GM18870 (cell line): ENCODE results near the gene RDX.

Experiments
- ATAC-seq: cut with Tn5 transposase; IDR thresholded peaks from one replicate; pipeline ENCODE4 v1.9.1; 2021; ENCODE audit warnings: moderate library complexity; ENCODE audit not compliant: unreplicated experiment

RDX gene

DNA sequence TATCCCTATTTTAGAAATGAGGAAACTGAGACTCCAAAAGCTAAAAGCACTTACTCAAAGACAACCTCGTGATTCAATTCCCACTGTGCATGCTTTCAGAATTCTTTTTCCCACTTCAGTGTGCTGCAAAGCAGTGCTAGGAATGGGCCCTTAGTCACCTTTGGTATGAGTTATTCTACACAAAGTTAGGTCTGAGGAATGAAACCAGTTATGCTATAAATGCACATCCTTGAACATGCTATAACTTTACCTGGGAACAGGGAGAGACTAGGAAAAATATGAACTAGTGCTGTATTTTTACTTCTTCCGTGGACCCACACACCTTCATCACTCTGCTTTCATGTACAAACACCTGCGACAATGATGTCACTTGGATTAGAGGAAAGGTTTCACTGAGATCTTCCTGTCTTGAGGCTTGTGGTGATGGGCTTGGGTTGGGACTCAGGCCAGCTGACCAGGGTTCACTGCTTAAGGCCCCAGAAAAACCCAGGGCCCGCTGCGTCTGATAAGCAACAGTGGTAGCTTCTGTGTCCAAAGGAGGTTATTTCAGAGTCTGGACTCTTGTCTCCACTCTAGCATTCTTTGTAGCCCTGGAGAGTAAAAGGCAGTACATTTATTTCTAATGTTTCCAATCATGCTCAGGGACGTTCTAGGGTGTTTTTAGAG is 121.6 kb downstream of the RDX start:
- no peak for ATAC-seq

DNA sequence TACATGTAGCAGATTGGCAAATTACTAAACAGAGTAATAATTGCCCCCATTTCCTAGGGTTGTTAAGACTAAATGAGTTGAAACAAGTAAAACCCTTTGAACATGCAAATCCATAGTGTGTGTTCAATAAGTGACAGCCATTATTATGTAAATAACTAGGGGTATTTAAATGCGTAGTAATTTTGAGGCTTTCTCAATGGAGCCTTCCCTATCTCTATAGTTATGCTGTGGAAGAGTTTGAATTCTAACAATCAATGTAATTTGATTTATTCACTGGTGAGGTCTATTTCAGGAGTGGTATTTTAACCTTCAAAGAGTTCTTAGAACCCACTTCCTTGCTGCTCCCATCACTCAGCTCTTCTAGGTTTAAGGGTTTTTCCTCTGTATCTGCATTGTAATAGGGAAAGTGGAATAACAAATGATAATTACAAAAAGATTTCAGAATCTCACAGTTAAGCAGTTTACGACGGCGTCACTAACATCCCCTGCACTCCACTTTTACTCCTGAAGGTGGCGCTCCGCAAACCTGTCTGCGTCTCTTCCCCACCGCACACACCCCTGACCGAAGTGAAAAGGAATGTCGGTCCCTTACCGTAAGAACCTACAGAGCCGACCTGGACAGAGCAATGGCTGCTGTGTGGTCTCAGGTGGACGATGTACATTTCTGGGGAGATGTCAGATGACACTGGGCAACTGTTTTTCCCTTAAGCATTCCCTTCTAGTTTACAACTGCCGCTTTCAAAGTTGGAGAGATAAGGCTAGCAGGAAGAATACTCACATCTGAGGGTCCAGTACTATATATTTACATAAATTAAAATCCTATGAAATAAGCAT is 122.4 kb downstream of the RDX start:
- no peak for ATAC-seq

DNA sequence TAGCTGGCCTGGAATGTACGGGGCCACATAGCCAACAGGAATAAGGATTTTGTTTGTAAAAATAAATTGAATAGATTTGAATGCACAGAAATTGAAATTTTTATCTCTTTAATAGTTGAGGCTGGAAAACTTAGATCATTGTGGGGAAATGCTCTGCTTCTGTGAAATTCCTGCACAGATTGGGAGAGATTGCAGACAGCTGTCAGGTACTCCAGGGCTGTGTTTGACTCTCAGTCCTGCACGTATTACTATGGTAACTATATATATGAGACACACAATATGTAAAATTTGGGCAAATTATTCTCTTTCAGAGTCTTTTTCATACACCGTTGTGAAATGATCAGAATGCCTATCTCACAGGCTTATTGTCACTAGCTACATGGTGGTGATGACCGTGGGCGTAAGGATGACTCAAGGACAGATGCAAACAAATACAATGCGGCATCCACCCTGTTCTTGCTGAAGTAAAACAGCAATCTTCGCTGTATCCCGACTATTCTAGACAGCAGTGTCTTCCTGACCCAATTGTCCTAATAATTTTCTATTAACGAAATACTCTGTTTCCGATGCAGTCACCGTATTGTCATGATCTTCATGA is 123.8 kb downstream of the RDX start:
- no peak for ATAC-seq

DNA sequence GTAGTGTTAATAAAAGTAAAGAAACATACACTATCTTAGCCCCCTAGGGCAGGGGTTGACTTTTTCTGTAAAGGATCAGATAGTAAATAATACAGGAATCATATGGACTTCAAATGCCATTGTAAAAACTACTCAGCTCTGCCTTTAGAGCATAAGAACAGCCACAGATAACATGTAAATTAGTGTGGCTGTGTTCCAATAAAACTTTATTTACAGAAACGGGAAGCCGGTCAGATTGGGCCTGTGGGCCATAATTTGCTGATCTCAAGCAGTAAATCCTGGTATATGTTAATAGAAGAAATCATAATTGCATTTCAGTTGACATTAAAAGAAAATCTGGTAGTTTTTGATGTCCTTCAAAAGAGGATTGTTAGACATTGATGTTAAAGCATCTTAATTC is 126.7 kb downstream of the RDX start:
- ATAC-seq, result no peak

DNA sequence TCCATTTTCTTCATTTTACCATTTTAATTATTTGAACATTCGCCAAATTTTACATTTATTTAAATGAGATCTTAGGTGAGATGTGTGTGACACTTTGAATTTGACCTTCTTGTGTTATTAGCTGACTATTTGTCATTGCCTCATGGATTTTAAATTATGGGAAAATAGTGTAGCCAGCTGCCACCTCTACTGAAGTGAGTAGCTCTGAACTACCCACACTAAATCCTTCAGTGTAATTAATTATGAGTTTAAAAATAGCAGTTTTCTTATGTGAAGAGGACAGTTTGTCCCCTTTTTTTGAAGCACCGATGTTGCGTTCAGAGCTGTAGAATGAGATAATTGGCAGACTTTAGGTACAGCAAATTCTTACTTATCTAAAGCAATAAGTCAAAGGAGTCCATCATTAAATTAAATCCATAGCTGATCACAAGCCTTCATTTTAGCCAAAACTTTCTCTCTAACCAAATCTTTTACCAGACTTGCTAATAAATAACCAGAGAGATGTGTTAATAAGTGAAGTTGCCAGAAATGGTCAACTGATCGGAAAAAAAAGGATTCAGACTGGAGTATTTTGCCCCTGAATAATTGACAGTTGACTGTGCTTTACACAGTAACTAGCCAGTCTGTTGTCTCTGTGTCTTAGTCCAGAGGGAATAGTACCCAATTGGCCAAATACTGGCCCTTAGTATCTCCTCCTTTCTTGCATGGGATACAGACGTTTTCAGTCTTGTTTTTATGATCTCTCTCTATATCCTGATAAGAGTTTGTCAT is 128.2 kb downstream of the RDX start:
- ATAC-seq, result no peak

DNA sequence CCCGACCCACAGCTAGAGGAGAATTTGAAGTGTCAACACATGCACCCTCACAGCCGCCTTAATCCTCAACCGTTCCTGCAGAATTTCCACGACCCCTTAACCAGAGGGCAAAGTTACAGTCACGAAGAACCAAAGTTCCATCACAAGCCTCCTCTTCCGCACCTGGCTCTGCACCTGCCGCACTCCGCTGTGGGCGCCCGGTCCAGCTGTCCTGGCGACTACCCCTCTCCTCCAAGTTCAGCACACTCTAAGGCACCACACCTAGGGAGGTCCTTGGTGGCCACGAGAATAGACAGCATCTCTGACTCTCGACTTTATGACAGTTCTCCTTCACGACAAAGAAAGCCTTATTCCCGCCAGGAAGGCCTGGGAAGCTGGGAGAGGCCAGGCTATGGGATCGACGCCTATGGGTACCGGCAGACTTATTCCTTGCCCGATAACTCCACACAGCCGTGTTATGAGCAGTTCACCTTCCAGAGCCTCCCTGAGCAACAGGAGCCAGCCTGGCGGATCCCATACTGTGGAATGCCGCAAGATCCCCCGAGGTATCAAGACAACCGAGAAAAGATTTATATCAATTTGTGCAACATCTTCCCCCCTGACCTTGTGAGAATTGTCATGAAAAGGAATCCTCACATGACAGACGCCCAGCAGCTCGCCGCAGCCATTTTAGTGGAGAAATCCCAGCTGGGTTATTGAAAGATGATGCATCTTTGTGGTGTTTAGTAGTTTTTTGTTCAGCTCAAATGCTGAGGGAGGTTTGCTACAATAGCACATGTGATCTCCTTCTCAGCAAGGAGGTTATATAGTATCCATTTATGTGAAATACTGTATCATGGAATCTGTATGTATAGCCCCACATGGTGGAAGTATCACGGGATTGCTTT is 131.1 kb downstream of the RDX start:
- no peak for ATAC-seq

DNA sequence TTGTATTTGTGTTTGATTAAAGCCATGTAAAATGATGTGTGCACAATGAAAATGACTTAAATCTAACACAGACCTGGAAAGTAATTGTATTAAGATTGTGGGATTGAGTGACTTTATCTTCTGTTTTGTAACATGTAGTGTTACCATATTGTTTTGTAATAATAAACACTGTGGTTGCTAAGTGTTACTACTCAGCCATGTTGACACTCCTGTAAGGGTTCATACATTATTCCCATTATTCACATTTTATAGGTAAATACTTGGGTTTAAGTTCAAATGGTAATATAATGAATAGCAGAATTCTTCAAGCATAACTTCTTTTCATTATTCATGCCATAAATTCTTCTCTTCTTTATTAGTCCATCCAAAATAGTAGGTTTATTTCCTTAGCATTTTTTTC is 134.2 kb downstream of the RDX start:
- ATAC-seq, result no peak

DNA sequence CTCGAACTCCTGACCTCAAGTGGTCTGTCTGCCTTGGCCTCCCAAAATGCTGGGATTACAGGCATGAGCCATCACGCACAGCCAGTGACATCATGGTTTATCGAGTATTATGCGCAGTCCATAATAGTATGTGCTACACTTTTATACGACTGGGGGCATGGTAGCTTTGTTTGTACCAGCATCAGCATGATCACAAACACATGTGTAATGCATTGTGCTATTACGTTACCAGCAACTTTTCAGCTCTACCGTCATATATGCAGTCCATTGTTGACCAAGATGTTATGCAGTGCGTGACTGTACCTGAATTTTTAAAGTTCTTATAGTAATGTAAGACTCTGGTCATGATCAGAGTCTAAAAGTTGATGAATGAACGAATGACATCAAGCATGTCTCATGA is 135.4 kb downstream of the RDX start:
- no peak for ATAC-seq

DNA sequence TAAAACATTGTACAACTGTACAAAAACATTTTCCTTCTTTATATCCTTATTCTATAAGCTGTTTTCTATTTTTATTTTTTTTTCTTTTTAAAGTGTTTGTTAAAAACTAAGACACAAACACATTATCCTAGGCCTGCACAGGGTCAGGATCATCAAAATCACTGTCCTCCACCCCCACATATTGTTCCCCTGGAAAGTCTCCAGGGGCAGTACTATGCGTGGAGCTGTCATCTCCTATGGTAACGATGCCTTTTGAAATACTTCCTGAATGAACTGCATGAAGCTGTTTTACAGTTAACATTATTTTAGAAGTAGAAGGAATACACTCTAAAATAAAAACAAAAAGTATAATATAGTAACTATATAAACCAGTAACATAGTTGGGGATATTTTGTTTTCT is 136.0 kb downstream of the RDX start:
- no peak for ATAC-seq

DNA sequence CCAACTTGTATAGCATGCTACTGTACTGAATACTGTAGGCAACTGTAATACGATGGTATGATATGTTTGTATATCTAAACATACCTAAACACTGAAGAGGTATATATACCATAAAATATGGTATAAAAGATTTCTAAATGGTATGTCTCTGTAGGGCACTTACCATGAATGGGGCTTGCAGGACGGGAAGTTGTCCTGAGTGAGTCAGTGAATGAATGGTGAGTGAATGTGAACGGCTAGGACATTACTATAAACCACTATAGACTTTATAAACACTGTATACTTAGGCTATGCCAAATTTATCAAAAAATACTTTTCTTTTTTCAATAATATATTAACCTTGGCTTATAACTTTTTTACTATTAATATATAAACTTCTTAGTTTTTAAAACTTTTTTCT is 136.4 kb downstream of the RDX start:
- no peak for ATAC-seq

DNA sequence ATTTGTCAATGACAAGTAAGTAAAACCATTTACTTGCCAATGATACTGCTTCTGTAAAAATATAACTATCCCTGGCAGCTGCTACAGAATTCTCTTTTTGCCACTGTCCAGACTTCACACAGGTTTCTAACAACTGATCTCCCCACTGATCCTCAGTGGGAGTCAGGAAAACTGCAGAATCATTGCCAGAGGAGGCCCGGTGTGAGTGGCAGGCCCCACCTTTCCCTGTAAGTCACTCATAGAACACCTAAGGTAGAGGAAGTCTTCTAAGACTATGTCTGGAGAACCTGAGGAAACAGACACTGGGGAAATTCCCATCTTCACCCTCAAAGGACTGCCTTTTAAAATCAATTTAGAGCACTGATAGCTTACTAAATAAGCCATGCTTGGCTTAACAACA is 136.9 kb downstream of the RDX start:
- no peak for ATAC-seq

DNA sequence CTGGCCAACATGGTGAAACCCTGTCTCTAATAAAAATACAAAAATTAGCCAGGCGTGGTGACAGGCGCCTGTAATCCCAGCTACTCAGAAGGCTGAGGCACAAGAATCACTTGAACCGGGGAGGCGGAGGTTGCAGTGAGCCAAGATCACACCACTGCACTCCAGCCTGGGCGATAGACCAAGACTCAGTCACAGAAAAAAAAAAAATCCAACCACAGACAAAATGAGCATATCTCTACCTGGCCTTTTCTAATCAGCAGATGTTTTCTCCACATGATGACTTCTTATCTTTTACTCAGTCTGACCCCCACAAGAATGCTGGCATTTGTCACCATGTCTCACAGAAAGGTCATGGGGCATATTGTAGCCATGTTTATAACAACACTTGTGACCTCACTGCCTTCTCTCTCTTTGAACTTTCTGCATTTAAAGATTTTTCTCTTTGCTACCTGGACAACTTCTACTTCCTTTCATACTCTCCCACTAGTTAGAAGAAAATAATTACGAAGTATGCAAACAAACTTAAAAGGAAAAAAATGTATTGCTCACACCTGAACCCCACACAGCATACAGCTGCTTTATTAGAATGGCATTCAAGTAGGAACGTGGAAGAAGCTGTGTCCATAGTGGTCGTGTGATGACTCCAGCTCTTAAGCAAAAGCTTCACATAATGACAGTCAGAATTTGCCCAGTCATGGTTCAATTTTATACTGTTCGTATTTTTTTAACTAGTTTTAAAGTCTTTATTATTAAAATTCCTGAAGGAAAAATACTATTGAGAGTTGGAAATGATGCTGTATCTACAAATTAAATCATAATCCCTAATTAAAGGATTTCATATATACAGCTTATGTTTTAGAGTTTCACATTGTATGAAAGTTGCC is 137.9 kb downstream of the RDX start:
- no peak for ATAC-seq

DNA sequence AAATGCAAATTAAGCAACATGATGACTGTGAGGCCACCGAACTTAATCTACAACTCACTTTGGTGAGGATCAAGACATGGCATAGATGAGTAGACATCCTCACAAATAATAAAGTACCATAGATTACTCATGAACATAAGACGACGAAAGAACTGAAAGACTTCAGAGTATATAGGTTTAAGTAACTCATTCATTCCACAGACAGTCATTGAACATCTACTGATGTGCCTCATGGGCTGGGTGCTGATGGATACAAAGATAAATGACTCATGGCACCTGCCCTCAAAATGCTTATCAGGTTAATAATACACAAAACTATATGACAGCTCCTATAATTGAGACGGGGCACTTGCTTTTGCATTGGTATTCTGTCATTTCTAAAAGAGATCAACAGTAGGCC is 139.9 kb downstream of the RDX start:
- ATAC-seq, result no peak

DNA sequence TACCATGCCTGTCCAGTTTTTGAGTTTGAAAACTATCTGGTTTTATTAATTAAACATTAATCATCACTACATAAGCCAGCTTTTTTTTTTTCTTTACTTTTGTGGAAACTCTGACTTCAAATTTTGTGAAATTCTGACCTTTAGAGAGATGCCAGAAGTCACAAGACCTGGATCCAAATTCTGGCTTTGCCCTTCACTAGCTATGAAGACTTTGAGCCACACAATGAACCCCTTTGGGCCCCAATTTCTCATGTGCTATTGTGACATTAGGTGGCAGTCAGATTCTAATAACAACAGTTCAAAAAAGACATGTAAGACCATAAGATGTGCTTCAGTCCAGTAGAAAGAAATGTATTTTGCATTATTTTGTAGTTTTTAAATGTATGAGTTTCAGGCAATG is 142.9 kb downstream of the RDX start:
- no peak for ATAC-seq

DNA sequence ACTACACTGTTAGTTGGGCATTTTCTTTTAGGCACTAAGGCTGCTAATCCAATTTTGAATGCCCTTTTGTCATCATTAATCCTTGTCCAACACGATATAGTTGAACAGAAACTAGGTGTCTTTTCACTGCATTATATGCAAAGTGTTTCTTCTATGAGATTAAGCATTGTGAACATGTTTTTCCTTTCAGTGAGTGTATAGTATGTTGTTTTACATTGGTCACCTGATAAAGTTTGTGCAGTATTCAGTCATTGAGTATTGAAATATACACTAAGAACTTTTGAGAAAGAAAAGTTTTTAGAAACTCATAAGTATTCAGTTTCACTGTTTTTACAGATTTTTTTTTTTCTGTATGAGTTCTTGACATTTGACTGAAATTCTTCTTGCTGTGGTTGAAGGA is 144.2 kb downstream of the RDX start:
- ATAC-seq, result no peak

DNA sequence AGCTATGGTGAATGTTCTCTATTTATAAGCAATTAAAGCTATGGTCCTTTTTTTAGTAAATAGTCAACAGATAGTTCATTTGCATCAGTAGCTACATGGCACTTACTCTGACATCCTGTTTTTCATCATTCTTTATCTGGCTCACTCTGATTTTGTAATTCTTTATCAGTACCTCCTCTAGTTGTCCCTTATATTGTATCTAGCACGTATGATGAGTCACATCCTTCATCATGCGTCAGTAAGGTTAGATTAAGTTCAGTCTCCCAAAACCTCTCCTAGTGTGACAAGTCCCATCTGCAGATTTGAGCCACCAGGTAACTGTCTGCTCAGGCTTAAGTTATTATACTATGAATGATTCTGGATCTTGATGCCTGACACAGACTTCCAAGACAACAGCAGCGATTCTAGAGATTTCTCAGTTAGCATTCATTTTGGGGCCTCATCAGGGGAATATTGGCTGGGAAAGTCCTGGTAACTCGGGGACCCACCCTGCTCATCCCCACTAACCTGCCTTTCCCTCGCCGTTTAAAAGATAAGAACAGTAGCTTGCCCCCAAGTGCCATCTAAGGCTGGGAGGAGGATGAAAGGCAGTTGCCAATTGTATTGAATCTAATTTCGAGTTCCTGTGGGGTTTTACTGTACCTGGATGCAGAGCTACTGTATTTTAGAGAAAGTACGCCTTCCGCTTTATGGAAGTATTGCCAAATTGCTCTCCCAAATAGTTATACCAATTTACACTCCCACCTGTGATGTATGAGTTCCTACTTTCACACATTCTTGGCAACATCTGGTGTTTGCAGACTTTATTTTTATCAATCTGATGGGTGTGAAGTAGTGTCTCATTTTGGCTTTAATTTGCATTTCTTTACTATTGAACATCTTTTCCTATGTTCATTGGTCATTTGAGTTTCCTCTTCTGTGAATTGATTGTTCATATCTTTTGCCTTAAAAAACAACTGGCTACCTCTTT is 147.4 kb downstream of the RDX start:
- ATAC-seq, result no peak

DNA sequence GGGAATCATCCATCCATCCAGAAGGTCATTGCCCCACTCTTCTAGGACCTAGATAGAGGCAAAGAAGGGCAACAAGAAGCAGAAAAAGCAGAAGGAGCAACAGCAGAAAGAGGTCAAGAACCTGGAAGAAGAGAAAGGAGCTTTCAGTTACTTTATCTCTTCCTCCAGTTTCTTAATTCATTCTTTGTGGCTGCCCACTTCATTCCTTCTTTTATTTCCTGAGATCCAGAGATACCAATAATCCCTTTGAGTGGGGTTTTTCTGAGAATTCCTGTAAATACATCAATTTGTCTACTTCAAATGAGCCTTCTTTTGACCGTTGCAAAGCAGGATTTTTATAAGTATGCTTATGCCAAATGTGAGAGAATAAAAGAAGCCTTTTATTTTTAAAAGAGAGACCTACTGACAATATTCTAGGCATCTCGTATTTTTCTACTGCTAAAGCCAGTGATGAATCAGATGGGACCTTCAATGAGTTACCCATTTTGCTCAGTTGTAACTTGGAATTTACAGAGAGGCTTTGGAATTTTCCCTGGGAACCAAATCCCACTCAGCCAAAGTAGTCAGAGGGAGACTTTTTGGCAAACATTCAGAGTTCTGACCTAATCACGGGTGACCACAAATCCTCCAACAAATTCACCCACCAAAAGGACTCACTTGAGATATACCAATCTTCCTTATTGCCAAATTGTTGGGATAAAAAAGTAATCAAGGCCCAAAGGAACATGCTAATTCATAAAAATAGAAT is 148.3 kb downstream of the RDX start:
- ATAC-seq, result no peak

DNA sequence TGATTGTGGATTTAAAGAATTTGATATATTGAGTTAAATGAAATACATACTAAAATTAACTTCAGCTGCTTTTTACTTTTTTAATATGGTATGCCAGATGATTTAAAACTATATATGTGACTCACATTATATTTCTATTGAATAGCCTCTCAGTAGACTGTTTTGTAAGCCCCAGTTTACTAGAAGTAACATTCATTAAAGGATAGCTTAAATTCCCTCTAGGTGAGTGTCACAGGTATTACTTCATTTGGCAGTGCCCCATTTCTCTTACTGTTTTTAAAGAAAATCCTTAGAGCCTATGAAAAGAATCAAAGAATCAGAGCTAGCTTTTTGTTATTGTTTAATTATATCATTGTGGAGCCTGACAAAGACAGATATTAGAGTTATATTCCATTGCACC is 154.6 kb downstream of the RDX start:
- no peak for ATAC-seq
